Measurements from ENCODE around the gene CACNA1D.

CACNA1D gene

DNA sequence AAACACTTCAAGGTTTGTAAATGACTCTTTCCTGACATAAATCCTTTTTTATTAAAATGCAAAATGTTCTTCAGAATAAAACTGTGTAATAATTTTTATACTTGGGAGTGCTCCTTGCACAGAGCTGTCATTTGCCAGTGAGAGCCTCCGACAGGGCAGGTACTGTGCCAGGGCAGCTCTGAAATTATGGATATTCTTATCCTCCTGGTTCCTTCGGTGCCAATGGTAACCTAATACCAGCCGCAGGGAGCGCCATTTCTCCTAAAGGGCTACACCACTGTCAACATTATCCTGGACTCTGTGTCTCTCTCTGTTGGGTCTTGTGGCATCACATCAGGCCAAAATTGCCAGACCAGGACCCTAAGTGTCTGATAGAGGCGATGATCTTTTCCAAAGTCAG lies 318.8 kb downstream of the CACNA1D start:
- DNase-seq: no peak

DNA sequence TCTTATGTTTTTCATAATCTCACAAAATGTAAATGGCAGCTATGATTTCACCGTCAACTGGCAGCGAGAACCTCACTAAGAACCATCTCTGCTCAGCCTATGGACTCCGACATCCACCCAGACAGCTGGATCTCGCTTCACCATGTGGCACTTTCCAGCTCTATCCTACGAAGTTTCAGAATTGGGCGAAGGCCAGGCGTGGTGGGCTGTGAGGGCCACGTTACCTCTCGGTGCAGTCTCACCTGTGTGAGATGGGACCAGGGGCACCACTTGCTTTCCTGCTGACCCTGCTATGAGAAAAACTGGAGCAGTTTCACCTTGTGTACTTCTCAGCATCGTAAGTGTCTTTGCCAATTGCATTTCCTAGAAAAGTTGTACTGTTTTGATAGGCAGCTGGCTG lies 319.5 kb downstream of the CACNA1D start:
- DNase-seq: no peak

GRCh38 chr3:53815067-53815466 lies 320.7 kb downstream of the CACNA1D start:
- DNase-seq: no peak

DNA sequence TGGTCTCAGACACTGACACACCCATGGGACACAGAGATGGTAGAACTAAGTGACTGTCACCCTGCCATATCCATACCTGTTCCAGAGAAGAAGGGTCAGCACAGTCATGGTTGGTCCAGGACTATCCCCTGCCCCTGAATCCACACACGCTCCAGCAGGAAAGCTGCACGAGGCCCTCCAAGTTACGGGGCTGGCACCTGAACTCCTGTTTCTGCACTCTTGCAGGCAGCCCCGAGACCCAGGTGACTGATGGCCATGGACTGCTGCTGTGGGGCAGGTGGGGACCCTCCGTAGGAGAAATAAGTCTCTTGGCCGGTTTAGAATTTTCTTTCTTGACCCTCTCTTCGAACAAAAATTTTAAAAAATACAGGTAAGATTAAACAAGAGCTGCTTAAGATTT lies 321.2 kb downstream of the CACNA1D start:
- no peak for DNase-seq

- no peak for DNase-seq
These were observed 322.0 kb downstream of the CACNA1D start for GRCh38 chr3:53816425-53816824.

- no peak for DNase-seq
These were observed 322.8 kb downstream of the CACNA1D start for GRCh38 chr3:53817211-53817610.

GRCh38 chr3:53817809-53818208 lies 323.4 kb downstream of the CACNA1D start:
- no peak for DNase-seq

GRCh38 chr3:53818221-53819162 lies 324.1 kb downstream of the CACNA1D start:
- no peak for DNase-seq

DNA sequence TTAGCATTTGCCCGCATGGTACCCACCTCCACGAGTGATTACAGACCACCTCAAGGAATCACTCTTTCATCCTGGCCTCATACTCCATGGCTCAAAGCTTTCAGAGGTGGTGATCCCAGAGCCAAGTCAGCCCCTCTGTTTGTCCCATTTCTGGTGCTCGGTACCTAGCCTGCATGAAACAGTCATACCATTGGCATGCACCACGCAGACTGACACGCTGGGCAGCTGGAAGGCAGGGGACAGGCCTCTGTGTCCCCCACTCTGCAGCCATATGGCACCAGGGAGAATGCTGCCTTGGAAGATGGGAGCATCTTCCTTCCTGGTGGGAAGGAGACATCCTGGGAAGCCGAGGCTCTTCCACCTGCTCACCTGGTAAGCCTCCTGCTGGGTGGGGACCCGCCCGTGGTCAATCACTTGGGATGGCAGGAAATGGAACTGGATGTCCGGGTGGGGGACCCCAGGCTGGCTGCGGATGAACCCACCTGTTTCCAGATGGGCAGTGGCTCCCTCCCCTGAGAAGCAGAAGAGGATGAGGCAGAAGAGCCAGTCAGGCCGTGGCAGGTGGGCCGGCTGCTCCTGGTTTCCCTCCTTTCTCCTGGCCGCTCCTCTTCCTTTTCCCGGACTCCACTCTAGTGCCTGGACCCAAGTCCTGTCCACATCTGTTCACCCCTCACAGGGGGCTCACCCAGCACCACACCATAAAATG lies 324.9 kb downstream of the CACNA1D start:
- no peak for DNase-seq

GRCh38 chr3:53820084-53820483 lies 325.7 kb downstream of the CACNA1D start:
- no peak for DNase-seq

DNA sequence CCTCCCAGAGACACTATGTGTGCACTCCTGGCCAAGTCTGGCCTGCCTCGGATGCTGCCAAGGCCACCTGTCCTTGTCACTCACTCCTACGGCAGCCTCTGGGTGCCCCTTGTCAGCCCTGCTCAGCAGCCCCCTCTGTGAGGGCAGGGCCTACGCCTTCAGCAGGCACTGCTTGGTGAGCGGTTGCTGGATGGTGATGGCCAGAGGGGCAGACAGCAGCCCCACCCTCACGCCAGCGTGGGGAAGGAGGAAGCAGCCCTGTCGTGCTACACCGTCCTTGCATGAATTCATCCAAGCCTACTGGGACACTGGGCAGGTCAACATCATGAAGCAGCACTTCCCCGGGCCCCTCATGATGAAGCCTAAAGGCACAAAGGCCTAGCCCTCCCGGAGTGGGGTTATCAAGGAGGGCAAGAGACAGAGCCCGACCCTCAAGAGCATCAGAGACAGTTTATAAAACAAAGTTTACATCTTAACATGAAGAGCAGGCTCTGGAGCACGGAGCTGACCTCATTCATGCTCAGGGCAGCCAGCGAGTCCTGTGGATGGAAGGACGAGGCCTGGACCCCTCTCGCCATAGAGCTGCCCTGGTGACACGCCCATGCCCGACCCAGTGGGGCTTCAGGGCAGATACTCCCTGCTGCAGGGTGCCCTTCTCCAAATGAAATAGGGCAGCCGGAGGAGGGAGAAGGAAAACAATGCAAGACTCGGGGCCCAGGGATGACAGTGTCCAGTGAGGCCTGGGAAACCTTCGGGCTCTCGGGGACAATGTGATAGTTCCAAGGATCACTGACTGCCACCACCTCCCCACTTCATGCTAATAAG lies 326.6 kb downstream of the CACNA1D start:
- DNase-seq: no peak

- DNase-seq: no peak
These were observed 327.3 kb downstream of the CACNA1D start for GRCh38 chr3:53821631-53822121.

DNA sequence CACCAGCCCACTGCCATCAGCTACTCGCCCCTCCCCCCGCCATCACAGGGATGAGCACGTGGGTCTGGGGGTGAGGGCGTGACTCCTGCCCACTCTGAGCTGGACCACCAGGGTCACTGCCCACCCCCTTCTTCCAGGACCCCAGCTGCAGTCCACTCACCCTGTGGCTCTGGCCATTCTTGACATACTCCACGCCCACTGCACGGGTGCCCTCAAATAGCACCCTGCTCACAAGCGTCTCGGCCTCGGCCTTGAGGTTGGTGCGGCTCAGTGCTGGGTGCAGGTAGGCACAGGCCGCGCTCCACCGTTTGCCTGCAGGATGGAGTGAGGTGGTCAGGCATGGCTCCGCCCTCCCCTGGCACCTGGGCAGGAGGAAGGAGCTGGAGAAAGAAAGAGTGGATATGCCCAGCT lies 327.9 kb downstream of the CACNA1D start:
- no peak for DNase-seq

- DNase-seq: no peak
These were observed 328.9 kb downstream of the CACNA1D start for GRCh38 chr3:53823026-53823955.

DNA sequence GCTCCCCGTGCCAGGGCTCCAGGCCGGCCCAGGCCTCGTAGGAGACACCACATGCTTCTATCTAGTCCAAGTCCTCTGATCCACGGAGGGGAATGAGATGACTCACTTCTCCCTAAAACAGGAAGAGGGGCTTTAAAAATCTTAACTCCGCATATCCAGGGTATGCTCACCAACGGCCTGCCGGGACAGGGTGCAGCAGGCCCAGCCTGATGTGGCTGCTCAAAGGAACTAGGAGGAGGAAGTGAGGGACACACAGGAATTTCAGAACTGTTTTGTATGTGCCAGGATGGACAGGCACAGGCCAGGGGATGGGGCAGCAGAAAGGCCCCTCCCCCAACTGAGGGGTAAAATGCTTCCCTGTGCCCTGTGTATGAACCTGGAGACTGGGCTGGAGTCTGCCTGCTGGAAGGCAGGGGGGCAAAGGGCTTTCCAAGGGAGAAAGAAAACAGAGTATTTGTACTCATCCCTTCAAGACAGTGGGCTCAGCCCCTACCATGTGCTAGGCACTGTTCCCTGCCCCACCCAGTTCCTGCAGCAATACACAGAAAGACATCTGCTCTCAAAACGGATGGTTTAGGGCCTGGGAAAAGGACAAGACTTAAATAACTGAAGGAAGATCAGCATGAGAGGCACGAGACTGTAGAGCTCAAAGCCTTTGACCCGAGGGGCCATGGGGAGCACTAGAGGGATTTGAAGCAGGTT lies 329.7 kb downstream of the CACNA1D start:
- DNase-seq: no peak

DNA sequence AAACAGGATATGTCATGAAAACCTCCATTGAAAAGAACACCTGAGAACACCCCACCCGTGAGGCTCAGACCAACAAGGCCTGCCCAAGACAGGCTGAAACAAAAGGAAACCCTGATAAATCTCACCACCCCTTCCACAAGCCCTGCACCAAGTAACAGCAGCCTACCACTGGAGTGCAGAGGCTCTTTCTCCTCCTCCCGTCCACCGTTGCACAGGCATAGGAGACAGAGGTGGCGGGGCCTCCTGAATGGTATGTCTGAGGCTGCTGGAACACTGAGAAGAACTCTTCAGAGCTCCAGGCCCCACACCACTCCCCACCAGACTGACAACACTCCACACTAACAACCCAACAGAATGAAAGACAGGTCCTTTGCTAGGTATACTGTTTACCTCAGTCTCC lies 330.4 kb downstream of the CACNA1D start:
- no peak for DNase-seq

GRCh38 chr3:53826048-53826447 lies 331.6 kb downstream of the CACNA1D start:
- no peak for DNase-seq

DNA sequence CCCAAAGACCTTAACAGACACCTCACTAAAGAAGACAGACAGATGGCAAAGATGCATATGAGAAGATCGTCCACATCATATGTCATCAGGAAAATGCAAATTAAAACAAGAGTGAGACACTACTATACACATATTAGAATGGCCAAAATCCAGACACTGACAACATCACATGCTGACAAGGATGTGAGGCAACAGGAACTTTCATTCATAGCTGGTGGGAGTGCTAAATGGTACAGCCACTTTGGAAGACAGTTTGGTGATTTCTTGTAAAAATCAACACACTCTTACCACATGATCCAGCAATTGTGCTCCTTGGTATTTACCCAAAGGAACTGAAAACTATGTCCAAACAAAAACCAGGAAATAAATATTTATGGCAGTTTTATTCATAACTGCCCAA lies 334.2 kb downstream of the CACNA1D start:
- DNase-seq: no peak

DNA sequence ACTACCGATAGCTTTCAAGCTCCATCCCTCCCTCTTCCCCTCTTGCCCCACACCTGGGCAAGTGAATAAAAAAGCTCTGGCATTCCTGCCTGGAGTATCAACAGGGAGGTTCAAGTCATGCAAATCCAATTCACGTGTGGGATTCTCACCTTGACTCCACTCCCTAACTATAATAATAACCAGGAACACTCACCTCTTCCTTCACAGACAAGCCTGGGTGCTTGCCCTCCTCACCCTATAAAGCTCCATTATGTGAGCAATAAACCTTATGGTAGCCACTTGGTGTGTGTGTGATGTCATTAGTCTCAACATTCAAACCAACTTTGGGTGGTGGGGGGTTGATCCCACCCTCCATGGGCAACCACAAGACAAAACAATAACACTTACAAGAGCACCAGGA lies 335.2 kb downstream of the CACNA1D start:
- no peak for DNase-seq

DNA sequence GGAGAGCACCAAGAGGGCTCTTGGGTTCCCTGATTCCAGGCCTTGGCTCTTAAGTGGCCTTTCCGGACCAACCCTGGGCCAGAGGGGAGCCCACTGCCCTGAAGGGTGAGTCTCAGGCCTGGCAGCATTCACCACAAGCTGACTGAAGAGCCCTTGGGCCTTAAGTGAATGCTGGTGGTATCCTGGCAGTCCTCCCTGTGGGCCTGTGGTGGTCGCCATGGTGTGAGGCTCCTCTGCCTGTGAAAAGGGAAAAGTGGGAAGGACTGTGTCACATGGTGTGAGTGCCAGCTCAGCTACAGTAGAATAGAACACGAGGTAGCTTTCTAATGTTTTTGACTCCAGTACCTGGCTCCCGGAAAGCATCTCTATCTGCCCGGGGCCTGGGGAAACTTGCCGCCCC lies 336.5 kb downstream of the CACNA1D start:
- DNase-seq: no peak

DNA sequence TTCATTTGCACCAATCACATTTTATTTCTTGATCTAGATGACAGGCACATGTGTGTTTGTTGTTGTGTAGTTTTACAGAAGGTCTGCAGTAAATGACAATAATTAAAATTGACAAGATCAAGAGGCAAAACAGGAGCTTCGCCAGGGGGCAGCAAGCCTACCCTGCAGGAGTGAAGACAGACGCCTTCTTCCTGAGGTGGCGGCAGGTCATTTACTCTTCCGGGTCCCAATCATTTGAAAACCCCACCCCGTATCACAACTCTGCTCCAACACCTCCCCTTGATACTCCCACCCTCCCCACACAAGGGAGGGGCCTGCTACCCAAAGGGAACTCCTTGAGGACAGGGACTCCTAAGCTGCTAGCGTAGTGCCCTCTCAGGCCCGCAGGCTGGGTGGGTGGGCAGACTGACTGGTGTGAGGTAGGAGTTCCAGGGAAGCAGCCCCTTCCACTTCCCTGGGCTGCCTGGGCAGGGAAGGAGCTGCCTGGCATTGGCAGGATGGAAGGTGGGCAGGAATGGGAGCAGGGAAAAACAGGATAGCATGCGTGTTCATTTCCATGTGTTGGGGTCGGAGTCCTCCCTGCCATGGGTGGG lies 338.7 kb downstream of the CACNA1D start:
- no peak for DNase-seq

Measured in RPMI8226 (cell line).